H7 (cell line): Measurements from ENCODE around the gene TULP3. TPM values are rescaled to one million over a fixed set of nuclear protein-coding genes. Genes with fewer than 3 reads are reported as not detected.

Experiments
- DNase-seq: peaks from one replicate; pipeline ENCODE4 v3.0.0; 2012
- H3K27me3 ChIP-seq: 2 replicates; pipeline ENCODE4 v1.6.0; 2011; ENCODE audit warnings: mild to moderate bottlenecking, low read length; ENCODE audit not compliant: control insufficient read depth, insufficient read depth
- H3K36me3 ChIP-seq: replicated peaks from 2 replicates; pipeline ENCODE4 v1.5.1; 2011; ENCODE audit warnings: low read length; ENCODE audit not compliant: control insufficient read depth, insufficient read depth
- H3K4me3 ChIP-seq: 2 replicates; pipeline ENCODE4 v1.5.1; 2011; ENCODE audit warnings: low read depth, mild to moderate bottlenecking, control low read depth, low read length, moderate library complexity; ENCODE audit not compliant: insufficient read depth
- total RNA-seq: library from RNA; depleted of rRNA; stranded (reverse); fragments of >200 nt; shearing (Covaris generic); gene quantifications from 2 replicates; pipeline ENCODE4 v1.2.3, GENCODE V29; 2014

TULP3 gene
- total RNA-seq, 1 experiment from 2014 or later = 20.2 TPM

GRCh38 chr12:2934371-2934770, 43.7 kb downstream of the TULP3 start:
- no peak for DNase-seq
- peaks cover 2% of the 10 kb centered on the region for H3K36me3 ChIP-seq
- no peak overlapping the region for H3K4me3 ChIP-seq
- H3K27me3 ChIP-seq = no peaks in the 10 kb centered on the region

- H3K36me3 ChIP-seq = peaks cover 4% of the 10 kb centered on the region
- no peak overlapping the region for H3K4me3 ChIP-seq
- H3K27me3 ChIP-seq = no peaks in the 10 kb centered on the region
- no peak for DNase-seq
These were observed 45.6 kb downstream of the TULP3 start for GRCh38 chr12:2936301-2936700.

- no peaks in the 10 kb centered on the region for H3K27me3 ChIP-seq
- H3K36me3 ChIP-seq = peaks cover 4% of the 10 kb centered on the region
- H3K4me3 ChIP-seq = no peak overlapping the region
- DNase-seq = no peak
These were observed 46.8 kb downstream of the TULP3 start for GRCh38 chr12:2937500-2937899.

- H3K4me3 ChIP-seq = no peak overlapping the region
- no peaks in the 10 kb centered on the region for H3K27me3 ChIP-seq
- DNase-seq = no peak
- peaks cover 4% of the 10 kb centered on the region for H3K36me3 ChIP-seq
These were observed 48.5 kb downstream of the TULP3 start for GRCh38 chr12:2939191-2939590.

GRCh38 chr12:2940564-2940963, 49.9 kb downstream of the TULP3 start:
- H3K36me3 ChIP-seq = peaks cover 4% of the 10 kb centered on the region

GRCh38 chr12:2941524-2941923, 50.8 kb downstream of the TULP3 start:
- Histone ChIP-seq H3K36me3 (peaks cover 4% of the 10 kb centered on the region), H3K4me3 (no peak overlapping the region), H3K27me3 (no peaks in the 10 kb centered on the region)
- no peak for DNase-seq

More at GRCh38 chr12:2940564-2940963, 49.9 kb downstream of the TULP3 start:
- no peaks in the 10 kb centered on the region for H3K27me3 ChIP-seq
- no peak overlapping the region for H3K4me3 ChIP-seq
- DNase-seq = no peak

GRCh38 chr12:2944401-2945047, 53.8 kb downstream of the TULP3 start:
- peaks cover 2% of the 10 kb centered on the region for H3K36me3 ChIP-seq
- H3K4me3 ChIP-seq = no peak overlapping the region
- peak; percentile 92 for DNase-seq
- no peaks in the 10 kb centered on the region for H3K27me3 ChIP-seq

GRCh38 chr12:2949411-2949810, 58.7 kb downstream of the TULP3 start:
- Histone ChIP-seq H3K27me3 (no peaks in the 10 kb centered on the region), H3K36me3 (no peaks in the 10 kb centered on the region), H3K4me3 (no peak overlapping the region)
- no peak for DNase-seq

GRCh38 chr12:2955888-2956287, 65.2 kb downstream of the TULP3 start:
- Histone ChIP-seq H3K36me3 (no peaks in the 10 kb centered on the region), H3K4me3 (no peak overlapping the region), H3K27me3 (no peaks in the 10 kb centered on the region)
- no peak for DNase-seq

- DNase-seq = no peak
- Histone ChIP-seq H3K36me3 (no peaks in the 10 kb centered on the region), H3K4me3 (peak overlapping the region; percentile 91), H3K27me3 (no peaks in the 10 kb centered on the region)
These were observed 67.2 kb downstream of the TULP3 start for GRCh38 chr12:2957816-2958431.

- Histone ChIP-seq H3K36me3 (no peaks in the 10 kb centered on the region), H3K27me3 (no peaks in the 10 kb centered on the region), H3K4me3 (peak overlapping the region; percentile 91)
- no peak for DNase-seq
These were observed 67.9 kb downstream of the TULP3 start for GRCh38 chr12:2958432-2959191.

- Histone ChIP-seq H3K36me3 (no peaks in the 10 kb centered on the region), H3K4me3 (peak within 1 kb of the TSS; percentile 91), H3K27me3 (no peaks in the 10 kb centered on the region)
- peak; percentile 99 for DNase-seq
These were observed 68.5 kb downstream of the TULP3 start, which contains the start of gene TEAD4 for GRCh38 chr12:2959192-2959504. TEAD4 (plus strand) TSS chr12:2959397.

- Histone ChIP-seq H3K27me3 (no peaks in the 10 kb centered on the region), H3K4me3 (peak overlapping the region; percentile 91), H3K36me3 (peaks cover under 1% of the 10 kb centered on the region; the same call in 1 of the 2 replicates)
- peak; percentile 87 for DNase-seq
These were observed 69.1 kb downstream of the TULP3 start for GRCh38 chr12:2959505-2960389.

- Histone ChIP-seq H3K36me3 (peaks cover 2% of the 10 kb centered on the region), H3K4me3 (peak overlapping the region; percentile 91), H3K27me3 (no peaks in the 10 kb centered on the region)
- no peak for DNase-seq
These were observed 69.8 kb downstream of the TULP3 start for GRCh38 chr12:2960390-2960956.
